Left kidney (tissue), 2 donors: ENCODE measurements around the gene KLF17. TPM values are rescaled to one million over a fixed set of nuclear protein-coding genes. Genes with fewer than 3 reads are reported as not detected.

Experiments used
- DNase-seq: peaks from one replicate; pipeline ENCODE4 v3.0.0-alpha.2; 2013
- polyA plus RNA-seq: library from polyadenylated mRNA; unstranded; fragments of 120-200 nt; gene quantifications from one replicate; pipeline ENCODE4 v1.2.1, GENCODE V29; 2013; ENCODE audit not compliant: insufficient read length

The KLF17 gene
- polyA plus RNA-seq, 1 donor, result 0.05 TPM

DNA sequence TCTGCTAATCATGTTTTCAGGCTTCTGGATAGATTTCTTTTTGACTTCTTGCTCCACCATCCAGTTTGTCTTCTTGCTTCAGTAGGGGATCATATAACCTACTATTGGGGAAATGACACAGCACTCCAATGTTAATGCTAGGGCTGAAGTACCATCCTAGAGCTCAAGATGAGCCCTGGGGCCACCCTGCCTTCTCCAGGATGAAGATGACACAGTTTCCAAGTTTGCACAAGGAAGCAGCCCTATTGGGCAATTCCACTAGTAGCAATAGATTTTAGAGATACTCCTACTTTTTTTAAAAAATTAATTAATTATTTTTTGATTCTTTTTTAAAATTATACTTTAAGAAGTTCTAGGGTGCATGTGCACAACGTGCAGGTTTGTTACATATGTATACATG lies 34.1 kb downstream of the KLF17 start:
- no peak for DNase-seq

DNA sequence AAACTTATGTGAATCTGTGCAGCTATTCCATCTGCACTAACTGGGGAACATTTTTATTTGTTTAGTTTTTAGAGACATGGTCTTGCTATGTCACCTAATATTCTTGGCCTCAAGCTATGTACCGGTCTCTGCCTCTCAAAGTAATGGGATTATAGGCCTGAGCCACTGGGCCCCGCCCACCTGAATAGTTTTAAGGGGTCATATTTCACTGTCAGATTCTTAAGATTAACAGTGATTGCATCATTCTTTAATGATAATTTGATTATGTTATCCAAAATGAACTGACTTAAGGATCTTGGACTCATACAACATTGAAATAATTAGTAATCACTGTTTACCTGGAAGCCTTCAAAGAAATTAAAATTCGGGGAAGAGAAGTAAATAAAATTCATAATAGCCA lies 35.4 kb downstream of the KLF17 start:
- no peak for DNase-seq

- no peak for DNase-seq
These were observed 39.3 kb downstream of the KLF17 start for GRCh38 chr1:44157903-44158302.

DNA sequence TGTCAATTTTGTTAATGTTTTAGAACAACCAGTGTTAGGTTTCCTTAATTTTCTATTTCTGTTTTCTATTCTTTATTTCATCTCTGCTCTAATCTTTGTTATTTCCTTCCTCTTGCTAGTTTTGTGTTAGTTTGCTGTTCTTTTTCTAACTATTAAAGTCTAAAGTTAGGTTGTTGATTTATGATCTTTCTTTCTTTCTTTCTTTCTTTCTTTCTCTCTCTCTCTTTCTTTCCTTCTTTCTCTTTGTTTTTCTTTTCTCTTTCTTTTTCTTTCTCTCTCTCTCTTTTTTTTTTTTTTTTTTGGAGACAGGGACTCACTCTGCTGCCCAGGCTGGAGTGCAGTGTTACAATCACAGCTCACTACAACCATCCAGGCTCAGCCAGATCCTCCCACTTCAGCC lies 40.2 kb downstream of the KLF17 start:
- no peak for DNase-seq

- DNase-seq, result no peak
These were observed 42.9 kb downstream of the KLF17 start for GRCh38 chr1:44161546-44161945.

DNA sequence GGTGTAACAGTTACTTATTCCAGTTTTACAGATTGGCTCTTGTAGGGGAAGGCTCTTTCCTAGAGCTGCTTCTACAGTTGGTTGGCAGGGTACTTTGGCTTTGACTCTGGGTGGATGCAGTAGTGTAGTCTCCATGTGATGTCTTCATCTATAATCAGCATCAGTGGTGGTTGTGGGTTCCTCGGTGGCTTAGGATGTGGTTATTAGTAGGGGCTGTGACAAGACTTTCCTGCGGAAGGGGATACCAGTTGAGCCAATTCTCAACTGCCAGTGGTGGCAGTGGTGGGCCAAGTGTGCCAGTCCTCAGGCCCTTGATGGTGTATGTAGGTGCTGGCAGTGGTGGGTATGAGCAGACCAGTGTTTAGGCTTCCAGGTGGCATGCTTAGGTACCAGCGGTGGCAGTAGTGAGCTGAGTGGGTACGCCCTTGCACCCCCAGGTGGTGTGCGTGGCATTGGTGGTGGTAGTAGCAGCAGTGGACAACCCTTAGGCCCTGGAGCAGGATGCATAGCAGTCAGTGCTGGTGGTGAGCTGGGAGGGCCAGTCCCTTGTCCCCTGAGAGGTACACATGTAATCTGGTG lies 50.0 kb downstream of the KLF17 start:
- DNase-seq, result no peak

DNA sequence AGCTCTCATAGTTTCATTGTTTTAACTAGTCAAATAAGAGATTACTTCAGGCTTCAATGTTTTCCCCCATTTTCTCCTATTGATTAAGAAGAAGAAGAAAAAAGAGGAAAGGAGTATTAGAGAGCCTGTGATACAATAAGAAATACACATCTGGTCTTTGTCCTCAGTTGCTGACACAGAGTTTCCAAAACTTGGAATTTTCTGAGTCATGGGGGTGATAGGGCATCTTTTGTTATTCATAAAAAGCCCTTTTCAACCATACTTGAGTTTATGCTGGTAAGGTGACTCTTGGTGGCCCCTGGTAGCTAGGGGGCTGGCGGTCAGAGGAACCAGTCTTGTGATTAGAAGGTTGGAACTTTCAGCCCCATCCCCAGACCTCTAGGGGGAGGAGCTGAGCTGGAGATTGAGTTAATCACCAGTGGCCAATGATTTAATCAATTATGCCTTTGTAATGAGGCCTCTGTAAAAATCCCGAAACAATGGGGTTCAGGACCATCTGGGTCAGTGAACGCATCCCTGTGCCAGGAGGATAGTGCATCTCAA lies 51.7 kb downstream of the KLF17 start:
- DNase-seq, result no peak

- no peak for DNase-seq
These were observed 56.0 kb downstream of the KLF17 start for GRCh38 chr1:44174630-44175029.

Other genes starting within 250 kb of the KLF17 start
- 1.2 TPM for gene ARTN, start 185.0 kb upstream of the KLF17 start, polyA plus RNA-seq
- 42.5 TPM for gene IPO13, start 171.9 kb upstream of the KLF17 start, polyA plus RNA-seq
- 23.9 TPM for gene DPH2, start 148.8 kb upstream of the KLF17 start, polyA plus RNA-seq
- 118 TPM for gene ATP6V0B, start 143.9 kb upstream of the KLF17 start, polyA plus RNA-seq
- 33.7 TPM for gene B4GALT2, start 139.6 kb upstream of the KLF17 start, polyA plus RNA-seq
- gene CCDC24, start 127.2 kb upstream of the KLF17 start, polyA plus RNA-seq, result 19.5 TPM
- gene SLC6A9, start 87.4 kb upstream of the KLF17 start, polyA plus RNA-seq, result 6.8 TPM
- gene KLF18, start 22.8 kb downstream of the KLF17 start, polyA plus RNA-seq, result not detected
- 77.4 TPM for gene DMAP1, start 94.7 kb downstream of the KLF17 start, polyA plus RNA-seq
- 78.9 TPM for gene ERI3, start 236.4 kb downstream of the KLF17 start, polyA plus RNA-seq